Activated CD4-positive, CD25-positive, alpha-beta regulatory T cell treated with anti-CD3 and anti-CD28 coated beads, Interleukin-2, amount 50 U/mL, for 72 hours (primary cell): ENCODE measurements around the gene TEX22.
A peak's percentile ranks its signal among the peaks of the same experiment; 100 is the strongest.
"Not testable (repeated sequence)": the region's sequence is repeated elsewhere in the genome, so short reads cannot be mapped to it uniquely, and the experiment has no call there.

Experiments used
- DNase-seq: peaks from one replicate; pipeline ENCODE4 v3.0.0; 2021

Gene TEX22, protein sequence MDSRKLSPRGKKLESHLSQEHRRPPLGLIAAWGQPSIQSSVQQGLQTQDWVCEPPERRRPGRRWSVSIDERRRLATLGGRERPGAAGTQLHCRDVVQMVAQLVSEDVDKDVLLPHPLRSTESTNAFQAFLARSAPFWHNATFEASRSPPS

DNA sequence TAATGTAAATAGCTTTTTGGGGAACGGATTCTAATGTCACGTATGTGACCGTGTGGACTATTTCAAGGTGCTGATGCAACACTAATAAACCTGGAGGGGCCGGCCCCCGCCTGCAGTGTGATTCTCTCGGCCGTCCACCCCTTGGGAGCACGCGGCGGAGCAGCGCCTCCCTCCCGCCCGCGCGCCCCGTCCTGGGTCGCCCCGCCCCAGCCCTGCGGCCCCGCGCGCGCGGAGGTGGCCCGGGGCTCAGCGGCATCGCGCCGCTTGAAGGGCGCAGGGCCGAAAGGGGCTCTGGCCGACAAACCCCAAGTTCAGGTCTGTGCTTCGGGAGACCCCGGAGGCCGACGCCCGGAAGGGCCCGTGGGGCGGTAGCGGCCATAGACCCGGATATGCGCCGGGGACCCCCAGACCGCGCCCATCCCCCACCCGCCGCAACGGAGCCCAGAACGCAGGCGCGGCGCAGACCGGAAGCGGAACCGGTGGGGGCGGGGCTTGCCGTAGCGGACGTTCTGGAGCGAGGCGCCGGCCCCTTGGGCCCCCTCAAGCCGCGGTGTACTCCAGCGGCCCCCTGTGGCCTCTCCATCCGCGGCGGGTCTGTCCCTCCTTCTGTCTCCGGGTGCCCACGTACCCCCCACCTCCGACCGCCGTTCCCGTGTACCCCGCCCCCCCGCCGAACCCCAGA, at the start of gene TEX22:
TEX22 (plus strand) TSS at position 495 of the 682 bp plus-strand sequence. CDS start 803 bp downstream, outside the sequence.
- peak; percentile 96 for DNase-seq

- DNase-seq, result no peak
These were observed 49.2 kb upstream of the TEX22 start for GRCh38 chr14:105348945-105349699.

- DNase-seq, result no peak
These were observed 48.3 kb upstream of the TEX22 start for GRCh38 chr14:105349992-105350391.

GRCh38 chr14:105350450-105351244, 47.7 kb upstream of the TEX22 start:
- DNase-seq, result no peak

DNA sequence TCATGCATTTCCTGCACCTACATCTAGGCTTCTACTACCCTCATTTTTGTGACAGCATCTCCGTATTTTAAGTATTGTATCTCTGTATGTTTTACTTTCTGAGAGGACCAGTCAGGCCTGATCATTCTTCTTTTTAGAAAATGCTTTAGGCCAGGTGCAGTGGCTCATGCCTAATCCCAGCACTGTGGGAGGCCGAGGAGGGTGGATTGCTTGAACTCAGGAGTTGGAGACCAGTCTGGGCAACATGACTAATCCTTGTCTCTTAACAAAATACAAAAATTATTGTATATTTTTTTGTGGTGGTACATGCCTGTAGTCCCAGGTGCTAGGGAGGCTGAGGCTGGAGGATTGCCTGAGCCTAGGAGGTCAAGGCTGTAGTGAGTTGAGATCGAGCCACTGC, 46.9 kb upstream of the TEX22 start:
- DNase-seq, result no peak

- DNase-seq, result peak; percentile 84
These were observed 46.2 kb upstream of the TEX22 start for GRCh38 chr14:105351920-105352851.

DNA sequence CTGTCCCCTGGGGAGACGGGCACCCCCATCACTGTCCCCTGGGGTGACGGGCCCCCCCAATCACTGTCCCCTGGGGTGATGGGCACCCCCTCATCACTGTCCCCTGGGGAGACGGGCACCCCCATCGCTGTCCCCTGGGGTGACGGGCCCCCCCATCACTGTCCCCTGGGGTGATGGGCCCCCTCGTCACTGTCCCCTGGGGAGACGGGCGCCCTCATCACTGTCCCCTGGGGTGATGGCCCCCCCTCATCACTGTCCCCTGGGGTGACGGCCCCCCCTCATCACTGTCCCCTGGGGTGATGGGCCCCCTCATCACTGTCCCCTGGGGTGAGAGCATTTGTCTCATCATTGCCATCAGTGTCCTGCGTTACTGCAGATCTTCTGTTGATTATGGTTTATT, 45.2 kb upstream of the TEX22 start:
- no peak for DNase-seq

- no peak for DNase-seq
These were observed 43.8 kb upstream of the TEX22 start for GRCh38 chr14:105354541-105354940.

DNA sequence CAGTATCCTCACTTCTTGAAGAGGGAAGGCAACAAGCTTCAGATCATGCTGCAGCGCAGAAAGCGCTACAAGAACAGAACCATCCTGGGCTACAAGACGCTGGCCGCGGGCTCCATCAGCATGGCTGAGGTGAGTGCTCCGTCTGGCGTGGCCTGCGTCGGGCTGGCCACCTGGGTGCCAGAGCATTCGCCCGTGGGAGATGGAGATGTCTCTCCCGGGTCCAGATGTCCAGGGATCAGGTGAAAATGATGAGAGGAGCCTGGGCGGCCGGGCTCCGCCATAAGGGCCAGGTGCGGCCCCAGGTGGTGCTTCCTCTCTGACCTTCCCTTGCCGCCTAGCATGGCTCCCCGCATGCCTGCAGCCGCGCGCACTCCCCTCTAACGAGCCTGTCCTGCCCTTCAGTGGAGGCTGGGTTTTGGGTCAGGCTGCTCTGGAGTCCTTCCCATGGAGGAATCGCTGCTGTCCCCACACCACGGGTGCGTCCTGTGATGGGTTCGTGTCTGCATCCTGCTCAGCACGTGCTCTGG, 43.2 kb upstream of the TEX22 start:
- DNase-seq, result no peak

GRCh38 chr14:105355850-105356604, 42.3 kb upstream of the TEX22 start:
- no peak for DNase-seq

DNA sequence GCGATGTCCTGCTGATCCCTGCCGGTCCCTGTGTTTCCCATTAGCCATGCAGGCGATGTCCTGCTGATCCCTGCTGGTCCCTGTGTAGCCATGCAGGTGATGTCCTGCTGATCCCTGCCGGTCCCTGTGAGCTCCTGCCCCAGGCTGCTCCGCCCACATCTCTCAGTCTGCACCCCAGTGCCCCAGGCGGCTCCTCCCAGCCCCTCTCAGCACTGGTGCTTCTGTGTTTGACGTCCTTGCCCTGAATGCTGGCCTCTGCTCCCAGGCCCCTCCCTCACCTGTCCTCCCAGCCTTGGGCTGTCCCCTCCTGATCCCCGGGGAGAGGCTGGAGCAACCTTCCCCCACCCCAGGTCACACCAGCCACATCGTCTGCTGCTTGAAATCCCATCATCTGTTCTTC, 41.4 kb upstream of the TEX22 start:
- DNase-seq, result no peak

GRCh38 chr14:105357626-105358025, 40.7 kb upstream of the TEX22 start:
- DNase-seq, result no peak

DNA sequence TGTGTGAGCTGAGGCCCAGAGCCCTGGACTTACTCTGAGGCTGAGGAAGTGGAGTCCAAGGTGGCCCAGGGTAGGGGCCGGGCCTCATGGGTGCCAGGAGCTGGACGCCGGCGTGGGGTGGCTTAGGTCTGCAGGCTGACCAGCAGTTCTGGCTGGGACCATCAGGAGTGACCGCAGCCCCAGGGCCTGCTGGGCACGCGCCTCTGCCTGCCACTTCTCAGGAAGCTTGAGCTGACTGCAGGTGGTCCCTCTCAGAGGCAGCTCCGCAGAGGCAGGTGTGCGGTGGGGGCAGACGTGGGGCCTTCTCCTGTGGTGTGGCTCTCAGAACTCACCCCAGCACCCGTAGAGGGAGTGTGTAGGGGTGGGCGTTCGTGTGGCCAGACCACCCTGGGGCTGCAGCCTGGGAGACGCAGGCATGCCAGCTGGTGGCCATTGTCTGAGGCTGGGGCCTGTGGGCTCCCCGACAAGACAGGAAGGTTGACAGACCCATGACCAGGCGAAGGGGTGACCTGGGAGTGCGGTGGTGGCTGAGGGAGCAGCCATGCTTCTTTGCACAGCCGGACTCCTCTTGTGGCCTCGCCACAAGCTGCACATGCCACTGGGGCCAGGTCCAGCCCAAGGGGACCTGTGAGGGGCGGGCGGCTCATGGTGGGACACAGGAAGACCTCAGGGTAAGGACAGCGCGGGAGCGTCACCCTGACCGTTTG, 40.0 kb upstream of the TEX22 start:
- DNase-seq, result no peak

GRCh38 chr14:105358943-105359342, 39.4 kb upstream of the TEX22 start:
- DNase-seq, result no peak

GRCh38 chr14:105361412-105361811, 36.9 kb upstream of the TEX22 start:
- not testable (repeated sequence) for DNase-seq

- no peak for DNase-seq
These were observed 34.3 kb upstream of the TEX22 start for GRCh38 chr14:105363847-105364708.

DNA sequence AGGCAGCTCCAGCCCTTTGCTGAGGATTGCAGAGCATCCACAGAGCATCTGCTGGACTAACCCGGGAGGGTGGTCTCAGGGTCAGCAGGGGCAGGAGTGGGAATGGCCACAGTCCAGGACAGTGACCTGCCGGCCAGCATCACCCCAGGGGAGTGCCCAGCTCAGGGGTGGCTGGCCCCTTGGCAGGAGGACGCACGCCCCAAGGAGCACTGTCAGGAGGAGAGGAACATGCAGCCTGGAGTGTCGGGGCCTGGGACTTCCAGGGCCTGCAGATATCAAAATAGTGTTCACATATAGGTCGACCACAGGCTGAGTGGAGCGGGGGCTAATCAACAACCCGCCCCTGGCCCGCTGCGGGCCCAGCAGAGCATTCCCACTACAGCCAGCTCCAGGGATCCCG, 33.2 kb upstream of the TEX22 start:
- DNase-seq, result no peak

- DNase-seq, result no peak
These were observed 32.7 kb upstream of the TEX22 start for GRCh38 chr14:105365681-105366080.

- no peak for DNase-seq
These were observed 31.8 kb upstream of the TEX22 start for GRCh38 chr14:105366386-105367074.
